AG09319 (cell line): Measurements from ENCODE around the gene MESP2.

Source experiments
- DNase-seq: peaks from one replicate; pipeline ENCODE4 v3.0.0-alpha.2; 2010; ENCODE audit warnings: low read depth; ENCODE audit errors: extremely low read depth
- TF ChIP-seq, protein P1 (sequence below): IDR thresholded peaks from 2 replicates; pipeline ENCODE4 v1.5.1; 2011; ENCODE audit warnings: low read depth, mild to moderate bottlenecking, inconsistent platforms, low read length, moderate library complexity

Gene MESP2

DNA sequence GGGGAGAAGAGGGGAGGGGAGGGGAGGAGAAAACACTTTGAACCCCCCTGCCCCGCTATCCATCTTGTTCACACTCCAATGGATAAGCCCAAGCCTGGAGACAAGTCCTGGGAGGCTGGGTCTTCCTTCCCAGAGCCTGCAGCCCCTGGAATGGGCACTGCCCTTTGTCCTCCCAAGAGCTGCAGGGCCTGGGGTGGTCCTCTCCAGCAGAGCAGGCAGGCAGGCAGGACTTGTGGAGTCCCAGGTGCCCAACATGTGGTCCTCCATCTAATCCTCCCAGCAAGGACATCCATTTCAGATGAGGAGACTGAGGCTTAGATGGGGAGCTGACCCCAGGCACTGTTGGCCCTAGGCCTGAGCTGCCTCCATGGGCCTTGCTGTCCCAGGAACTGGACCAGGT is 10.4 kb upstream of the MESP2 start:
- TF ChIP-seq, protein P1, sequence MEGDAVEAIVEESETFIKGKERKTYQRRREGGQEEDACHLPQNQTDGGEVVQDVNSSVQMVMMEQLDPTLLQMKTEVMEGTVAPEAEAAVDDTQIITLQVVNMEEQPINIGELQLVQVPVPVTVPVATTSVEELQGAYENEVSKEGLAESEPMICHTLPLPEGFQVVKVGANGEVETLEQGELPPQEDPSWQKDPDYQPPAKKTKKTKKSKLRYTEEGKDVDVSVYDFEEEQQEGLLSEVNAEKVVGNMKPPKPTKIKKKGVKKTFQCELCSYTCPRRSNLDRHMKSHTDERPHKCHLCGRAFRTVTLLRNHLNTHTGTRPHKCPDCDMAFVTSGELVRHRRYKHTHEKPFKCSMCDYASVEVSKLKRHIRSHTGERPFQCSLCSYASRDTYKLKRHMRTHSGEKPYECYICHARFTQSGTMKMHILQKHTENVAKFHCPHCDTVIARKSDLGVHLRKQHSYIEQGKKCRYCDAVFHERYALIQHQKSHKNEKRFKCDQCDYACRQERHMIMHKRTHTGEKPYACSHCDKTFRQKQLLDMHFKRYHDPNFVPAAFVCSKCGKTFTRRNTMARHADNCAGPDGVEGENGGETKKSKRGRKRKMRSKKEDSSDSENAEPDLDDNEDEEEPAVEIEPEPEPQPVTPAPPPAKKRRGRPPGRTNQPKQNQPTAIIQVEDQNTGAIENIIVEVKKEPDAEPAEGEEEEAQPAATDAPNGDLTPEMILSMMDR = no peak

DNA sequence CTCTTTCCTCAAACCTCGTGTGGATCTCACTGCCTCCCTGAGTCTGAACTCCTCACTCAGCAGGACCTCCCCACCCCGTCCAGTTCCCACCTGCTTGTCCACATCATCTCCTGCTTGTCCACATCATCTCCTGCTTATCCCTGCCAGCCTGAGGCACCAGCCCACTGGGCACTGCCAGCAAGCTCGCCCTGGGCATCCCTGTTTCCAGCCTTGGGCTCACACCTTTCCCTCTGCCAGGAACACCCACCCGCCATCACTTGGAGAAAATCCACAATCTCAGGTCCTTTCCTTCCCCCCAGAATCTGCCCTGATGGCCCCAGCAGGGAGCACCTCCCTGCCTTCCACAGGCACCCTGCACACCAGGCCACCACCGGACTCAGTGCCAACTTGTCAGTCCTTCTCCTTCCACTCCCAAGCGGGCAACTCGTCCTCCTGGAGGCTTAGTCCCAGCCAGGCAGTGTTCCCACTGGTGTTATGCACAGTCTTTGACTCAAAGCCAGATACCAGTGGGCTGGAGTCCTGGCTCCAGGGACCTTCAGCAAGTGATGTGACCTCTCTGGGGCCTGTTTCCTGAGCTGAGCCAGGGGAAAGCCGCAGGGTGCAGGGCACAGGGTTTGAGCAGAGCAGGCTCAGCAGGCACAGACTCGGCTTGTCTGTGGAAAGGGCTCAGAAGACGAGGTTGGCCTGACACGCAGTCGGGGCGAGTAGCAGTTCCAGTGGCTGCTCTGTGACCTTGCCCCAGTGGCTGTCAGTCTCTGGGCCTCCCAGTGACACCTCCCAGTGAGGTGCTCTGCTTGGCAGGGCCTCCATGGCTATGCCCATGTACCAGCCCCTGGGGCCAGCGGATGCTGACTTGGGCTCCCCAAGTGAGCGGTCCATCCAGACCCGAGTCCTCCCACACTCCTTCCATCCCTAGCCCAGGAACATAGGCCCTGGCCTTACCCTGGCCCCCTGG is 9.5 kb upstream of the MESP2 start:
- TF ChIP-seq, protein P1 = no peak
- DNase-seq = no peak

More for the DNA sequence above, 10.4 kb upstream of the MESP2 start:
- DNase-seq = no peak

DNA sequence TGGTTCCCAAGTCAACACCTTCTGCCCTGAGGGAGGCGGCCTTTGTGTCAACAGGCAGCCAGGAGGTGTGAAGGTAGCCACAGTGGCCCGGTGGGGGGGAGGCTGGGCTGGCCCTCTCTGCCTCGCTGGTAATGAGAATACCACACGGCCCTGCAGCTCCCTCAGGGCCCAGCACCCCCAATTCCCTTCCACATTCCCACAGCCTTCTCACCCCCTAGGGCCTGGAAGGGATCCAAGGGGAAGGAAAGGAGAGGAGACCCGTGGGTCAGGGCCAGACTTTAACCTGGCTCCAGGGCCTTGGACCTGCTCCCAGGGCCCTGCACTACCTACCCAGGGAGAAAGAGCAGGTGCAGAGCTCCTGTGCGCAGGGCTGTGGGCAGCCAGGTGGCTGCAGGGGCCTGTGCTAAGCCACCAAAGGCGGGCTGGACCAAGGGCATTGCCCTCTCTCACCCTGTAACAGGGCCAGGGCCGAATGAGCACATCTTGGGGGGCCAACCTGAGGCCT is 8.7 kb upstream of the MESP2 start:
- TF ChIP-seq, protein P1 = no peak
- DNase-seq = no peak

DNA sequence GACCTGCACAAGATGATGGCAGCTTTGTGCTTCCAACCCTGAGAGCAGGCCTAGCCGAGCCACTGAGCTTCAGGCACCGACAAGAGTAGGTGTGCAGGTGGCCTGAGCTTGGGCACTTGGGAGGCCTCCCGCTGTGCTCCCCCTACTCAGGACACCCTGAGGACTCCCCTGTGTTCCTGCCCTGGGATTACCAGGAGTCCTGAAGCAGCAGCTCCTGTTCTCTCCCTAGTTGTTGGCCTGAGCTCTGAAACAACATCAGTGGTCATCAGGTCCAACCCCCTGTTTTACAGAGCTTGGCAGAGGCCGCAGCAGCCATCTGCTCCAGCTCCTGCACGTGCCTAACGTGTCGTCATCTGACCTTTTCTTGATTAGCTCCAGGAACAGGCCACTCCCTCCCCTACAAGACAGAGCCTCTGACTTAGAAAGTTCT is 8.0 kb upstream of the MESP2 start:
- TF ChIP-seq, protein P1 = no peak
- DNase-seq = no peak

DNA sequence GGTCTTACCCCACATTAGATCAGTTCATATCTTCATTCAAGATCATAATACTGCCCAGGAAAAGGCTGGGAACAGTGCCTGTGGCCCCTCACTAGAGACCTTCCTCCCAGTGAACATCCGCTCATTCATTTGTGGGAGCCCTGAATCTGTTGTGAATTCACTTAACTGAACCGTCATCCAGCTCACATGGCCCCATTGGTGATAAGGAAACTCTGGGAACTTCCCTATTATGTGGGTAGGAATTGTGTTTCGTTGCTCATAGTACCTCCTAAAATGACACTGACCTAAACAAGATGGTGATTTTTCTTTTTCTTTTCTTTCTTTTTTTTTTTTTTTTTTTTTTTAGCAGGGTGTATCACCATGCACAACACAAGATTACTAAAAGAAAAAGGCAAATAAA is 6.8 kb upstream of the MESP2 start:
- TF ChIP-seq, protein P1 = no peak

DNA sequence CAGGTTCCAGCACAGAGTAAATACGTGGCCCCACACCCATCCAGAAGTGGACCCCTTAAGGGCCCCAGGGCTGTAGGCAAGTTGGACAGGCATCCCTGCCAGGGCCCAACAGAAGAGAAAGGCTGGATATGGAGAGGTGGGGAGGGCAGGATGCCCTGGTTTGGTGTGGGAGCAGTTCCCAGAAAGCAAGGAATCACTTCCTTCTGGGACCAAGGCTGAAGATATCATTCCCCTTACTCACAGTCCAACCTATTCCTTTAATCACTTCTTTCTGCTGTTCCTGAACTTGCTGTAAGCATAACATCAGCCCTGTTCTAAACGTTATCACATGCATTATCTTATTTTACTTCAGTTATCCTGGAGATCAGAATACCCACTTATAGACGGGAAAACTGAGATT is 6.1 kb upstream of the MESP2 start:
- DNase-seq = no peak
- TF ChIP-seq, protein P1 = no peak

More for the DNA sequence above, 6.8 kb upstream of the MESP2 start:
- no peak for DNase-seq

DNA sequence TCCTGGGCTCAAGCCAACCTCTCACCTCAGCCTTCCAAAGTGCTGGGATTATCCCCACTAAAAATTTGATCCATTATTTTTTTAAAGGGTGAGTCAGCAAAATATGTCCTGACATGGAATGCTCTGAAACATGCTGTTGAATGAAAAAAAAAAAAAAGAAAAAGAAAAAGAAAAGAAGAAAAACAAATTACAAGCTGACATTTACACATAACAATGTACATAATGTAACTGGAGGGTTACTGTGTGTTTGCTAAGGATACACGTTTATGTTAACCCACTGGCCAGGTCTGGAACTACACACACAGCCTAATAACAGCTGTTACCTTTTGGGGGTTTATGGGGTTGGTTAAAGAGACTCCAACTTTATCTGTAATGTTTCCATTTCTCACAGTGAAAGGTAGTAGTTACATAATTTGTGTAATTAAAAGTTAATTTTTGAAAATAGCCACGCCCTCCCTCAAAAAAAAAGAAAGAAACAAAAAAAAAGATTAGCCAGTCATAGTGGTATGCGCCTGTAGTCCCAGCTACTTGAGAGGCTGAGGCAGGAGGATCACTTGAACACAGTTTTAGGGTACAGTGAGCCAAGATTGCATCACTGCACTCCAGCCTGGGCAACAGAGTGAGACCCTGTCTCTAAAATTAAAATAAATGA is 3.1 kb upstream of the MESP2 start:
- TF ChIP-seq, protein P1 = peak; percentile 7
- no peak for DNase-seq
